GM12878 (cell line): ENCODE results near the gene KLK12. TPM values are rescaled to one million over a fixed set of nuclear protein-coding genes. Genes with fewer than 3 reads are reported as not detected.

Source experiments
- ATAC-seq: fragments of 200-7000 bp; cut with Tn5 transposase; 3 replicates; pipeline ENCODE4 v1.9.1; 2020; ENCODE audit warnings: mild to moderate bottlenecking, moderate library complexity
- BruUV-seq: library from RNA; stranded (reverse); fragments of 400-500 nt; replicated peaks from 2 replicates; lab custom pipeline; 2021; lab: Mats Ljungman, UMichigan
- CTCF ChIA-PET: fragments of 300-600 bp; sonication (Branson Sonifier 250); formaldehyde crosslinking; extraction: SDS; loops from one replicate; lab custom pipeline; 2021; ENCODE audit warnings: inconsistent platforms; lab: Yijun Ruan, JAX
- POLR2A ChIA-PET: fragments of 350-600 bp; formaldehyde crosslinking; extraction: SDS; loops from one replicate; lab custom pipeline; 2021; ENCODE audit warnings: inconsistent platforms; lab: Charles Lee
- RAD21 ChIA-PET: fragments of 300-600 bp; sonication (Branson Sonifier 250); formaldehyde crosslinking; loops from one replicate; lab custom pipeline; 2023; ENCODE audit warnings: antibody characterized with exemption; ENCODE audit not compliant: unreplicated experiment; lab: Charles Lee
- SMC1A ChIA-PET: fragments of 300-600 bp; sonication (Branson Sonifier 250); formaldehyde crosslinking; loops from one replicate; lab custom pipeline; 2023; ENCODE audit not compliant: unreplicated experiment, uncharacterized antibody; lab: Charles Lee
- DNase-seq: peaks from one replicate; pipeline ENCODE4 v3.0.0-alpha.2; 2011; ENCODE audit warnings: low read depth, low spot score
- FAIRE-seq: peaks from 3 replicates; lab custom pipeline; 2011; peaks lifted over from hg19 to GRCh38; lab: Jason Lieb, UNC
- H2AFZ ChIP-seq: 2 replicates; pipeline ENCODE4 v1.6.0; 2011; ENCODE audit warnings: low read depth, low read length, control low read depth; ENCODE audit not compliant: control insufficient read depth
- H3K27ac ChIP-seq: 2 replicates; pipeline ENCODE4 v1.5.1; 2011; ENCODE audit warnings: control low read depth; ENCODE audit not compliant: control insufficient read depth, insufficient read depth
- H3K27me3 ChIP-seq, 2 experiments: replicated peaks in 1 of 2; 2 replicates each; pipeline versions ENCODE4 v1.6.0 to v1.6.1; 2011; ENCODE audit warnings: low read length in 1 of 2; ENCODE audit not compliant: control insufficient read depth in 2 of 2, insufficient read depth in 2 of 2
- H3K36me3 ChIP-seq, 2 experiments: 2 replicates each; pipeline ENCODE4 v1.5.1; 2011; ENCODE audit warnings: low read length in 1 of 2; ENCODE audit not compliant: control insufficient read depth in 2 of 2, insufficient read depth in 2 of 2
- H3K4me1 ChIP-seq: 2 replicates; pipeline ENCODE4 v1.6.1; 2011; ENCODE audit warnings: mild to moderate bottlenecking, low read length, moderate library complexity, mixed read lengths; ENCODE audit not compliant: control insufficient read depth, insufficient read depth
- H3K4me2 ChIP-seq: 2 replicates; pipeline ENCODE4 v1.6.0; 2011; ENCODE audit warnings: control low read depth; ENCODE audit not compliant: control insufficient read depth, insufficient read depth
- H3K4me3 ChIP-seq: fragments of 200-600 bp; sonication (generic); 2 replicates; pipeline ENCODE4 v1.5.1; 2016
- H3K79me2 ChIP-seq: 2 replicates; pipeline ENCODE4 v1.6.0; 2011; ENCODE audit warnings: low read length; ENCODE audit not compliant: control insufficient read depth, insufficient read depth
- H3K9ac ChIP-seq: 2 replicates; pipeline ENCODE4 v1.8.0; 2011; ENCODE audit warnings: low read length, control low read depth, mixed read lengths; ENCODE audit not compliant: control insufficient read depth, insufficient read depth
- H3K9me3 ChIP-seq: replicated peaks from 3 replicates; pipeline ENCODE4 v1.5.1; 2011; ENCODE audit warnings: mild to moderate bottlenecking, low read length; ENCODE audit not compliant: control insufficient read depth, insufficient read depth
- H4K20me1 ChIP-seq: 2 replicates; pipeline ENCODE4 v1.6.0; 2011; ENCODE audit not compliant: control insufficient read depth, insufficient read depth
- FOXK2 ChIP-seq: fragments of 450-650 bp; IDR thresholded peaks from 2 replicates; pipeline ENCODE4 v1.6.1; 2017; ENCODE audit warnings: mild to moderate bottlenecking, moderate library complexity
- SIX5 ChIP-seq: IDR thresholded peaks from 2 replicates; pipeline ENCODE4 v1.6.1; 2011; ENCODE audit warnings: mild to moderate bottlenecking, low read depth, low read length, moderate library complexity; ENCODE audit not compliant: severe bottlenecking
- WGBS: methylation state at CpG from one replicate; pipeline ENCODE4 v1.1.6; 2016; ENCODE audit warnings: low lambda C conversion rate; ENCODE audit not compliant: insufficient replicate concordance, insufficient coverage; ENCODE audit errors: missing lambda C conversion rate; 5-methylcytosine and 5-hydroxymethylcytosine counted together
- in situ Hi-C: fragments of 300-500 bp; cut with MboI; formaldehyde crosslinking; loops from 9 replicates; pipeline ENCODE4 v1.14.3; 2018; ENCODE audit warnings: mixed read lengths
- intact Hi-C: fragments of 100-400 bp; cut with micrococcal nuclease; formaldehyde crosslinking; loops from one replicate; pipeline ENCODE4 v1.14.2; 2022; ENCODE audit not compliant: unreplicated experiment
- polyA plus RNA-seq, 11 experiments: library from polyadenylated mRNA; depleted of rRNA in 4 of 11; unstranded in 6 of 11; stranded (reverse) in 5 of 11; fragments of >200 nt; fragmentation: Nextera tagmentation in 4 of 11; fragmentation: Illumina TruSeq in 1 of 11; extraction: Ambion mirVana in 4 of 11; extraction: Trizol in 1 of 11; gene quantifications; 1 replicate in 1 of 11; 2 replicates in 10 of 11; pipeline versions ENCODE4 v1.2.1 to v1.2.3, GENCODE V29; 2011 to 2016; ENCODE audit warnings: inconsistent platforms in 2 of 11, missing spikeins in 2 of 11, low read depth in 1 of 11
- total RNA-seq, 4 experiments: library from RNA; depleted of rRNA in 3 of 4; stranded (reverse); fragments of >200 nt in 3 of 4; fragmentation: Illumina TruSeq in 1 of 4; extraction: Trizol in 1 of 4; gene quantifications; 2 replicates each; pipeline versions ENCODE4 v1.2.1 to v1.2.3, GENCODE V29; 2013 to 2021
- TF ChIP-seq, protein P1 (sequence below): IDR thresholded peaks from 2 replicates; pipeline ENCODE4 v1.6.1; 2011; ENCODE audit warnings: low read depth, low read length, improper control_type of control experiment, borderline replicate concordance

Gene KLK12
- total and polyA plus RNA-seq, 10 of the 15 experiments (the other 5 are each of a cell fraction or from before 2014, with no cell fraction given): not detected

DNA sequence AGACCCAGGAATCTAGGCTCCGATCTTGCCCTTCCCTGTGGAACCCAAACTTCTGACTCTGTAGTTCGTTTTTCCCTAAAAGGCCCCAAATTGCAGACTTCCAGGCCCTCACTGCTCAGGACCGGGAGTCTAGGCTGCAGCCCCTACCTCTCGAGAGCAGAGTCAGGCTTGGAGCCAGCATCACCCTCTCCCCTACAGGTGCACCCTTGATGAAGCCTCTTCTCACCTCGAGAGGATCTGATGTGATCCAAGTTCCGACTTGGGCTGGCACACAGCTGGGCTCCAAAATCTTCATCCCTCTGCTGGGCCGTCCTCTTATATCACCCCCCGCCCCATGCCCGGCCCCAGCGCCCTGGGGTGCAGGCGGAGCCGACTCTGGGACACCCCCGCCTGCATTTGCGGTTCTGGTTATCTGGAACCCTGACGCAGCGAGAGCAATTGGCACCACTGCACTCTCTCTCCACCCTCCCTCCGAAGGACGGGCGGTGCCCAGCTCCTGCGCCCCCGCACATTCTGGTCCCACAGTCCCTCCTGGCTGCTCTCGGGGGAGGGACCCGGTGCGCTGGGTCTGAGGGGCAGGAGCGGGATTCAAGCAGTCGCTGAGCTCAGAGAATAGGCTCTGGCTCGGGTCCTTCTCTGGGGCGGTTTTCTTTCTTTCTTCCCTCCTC, 51.0 kb downstream of the KLK12 start, which contains the start of gene KLK7:
Gene KLK7 (minus strand): TSS at position 293 of the 668 bp plus-strand sequence. CDS start 1,518 bp downstream, outside the sequence.
- no peak for TF ChIP-seq FOXK2
- Histone ChIP-seq H3K4me1 (no peaks in the 10 kb centered on the region), H2AFZ (no peak within 1 kb of the TSS), H3K27ac (no peak within 1 kb of the TSS), H3K27me3 (no peaks in the 10 kb centered on the region; a peak in 1 of 4 replicates), H3K9ac (no peak within 1 kb of the TSS), H3K36me3 (no peaks in the 10 kb centered on the region), H3K4me3 (no peak within 1 kb of the TSS), H4K20me1 (no peaks in the 10 kb centered on the region; the same call in 1 of the 2 replicates), H3K4me2 (no peak within 1 kb of the TSS), H3K9me3 (no peaks in the 10 kb centered on the region), H3K79me2 (no peaks in the 10 kb centered on the region)
- ChIA-PET CTCF (no interaction called here), RAD21 (no interaction called here), SMC1A (no interaction called here), POLR2A (no interaction called here)
- ATAC-seq: no peak
- in situ Hi-C loops (no loop called here), intact Hi-C loops (no loop called here)
- no TSS peak for BruUV-seq
- 27% methylated on average over 25 of the region's 28 CpGs for WGBS
- no peak for DNase-seq
- FAIRE-seq: no peak

DNA sequence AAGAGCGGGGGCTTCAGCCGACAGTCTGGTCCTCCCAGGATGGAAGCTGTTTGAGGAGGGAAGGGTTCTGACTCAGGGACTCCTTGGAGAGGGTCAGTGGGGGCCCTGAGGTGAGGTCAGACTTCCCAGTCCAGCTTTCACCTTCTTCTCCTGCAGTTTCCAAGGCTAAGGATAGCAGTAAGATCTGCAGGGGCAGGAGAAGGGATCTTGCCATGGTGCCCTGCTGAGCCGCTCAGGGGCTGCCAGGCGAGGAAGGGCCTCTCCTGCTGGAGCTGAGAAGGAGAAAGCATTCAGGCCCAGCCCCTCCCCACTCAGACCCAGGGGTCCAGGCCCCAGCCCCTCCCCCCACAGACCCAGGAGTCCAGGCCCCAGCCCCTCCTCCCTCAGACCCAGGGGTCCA, 52.6 kb downstream of the KLK12 start:
- Histone ChIP-seq H3K27ac (no peak overlapping the region), H3K4me3 (no peak overlapping the region), H3K79me2 (no peaks in the 10 kb centered on the region), H2AFZ (no peak overlapping the region), H3K27me3 (no peaks in the 10 kb centered on the region), H4K20me1 (no peaks in the 10 kb centered on the region; the same call in 1 of the 2 replicates), H3K36me3 (no peaks in the 10 kb centered on the region), H3K4me2 (no peak overlapping the region), H3K4me1 (no peaks in the 10 kb centered on the region), H3K9me3 (no peaks in the 10 kb centered on the region), H3K9ac (no peak overlapping the region)
- WGBS: 28% methylated on average over 4 of the region's 4 CpGs
- DNase-seq (no peak), FAIRE-seq (no peak), ATAC-seq (no peak)
- ChIA-PET SMC1A (no interaction called here), RAD21 (no interaction called here), CTCF (no interaction called here), POLR2A (no interaction called here)
- in situ Hi-C loops (no loop called here), intact Hi-C loops (no loop called here)
- no peak for TF ChIP-seq SIX5
- TF ChIP-seq, protein P1, sequence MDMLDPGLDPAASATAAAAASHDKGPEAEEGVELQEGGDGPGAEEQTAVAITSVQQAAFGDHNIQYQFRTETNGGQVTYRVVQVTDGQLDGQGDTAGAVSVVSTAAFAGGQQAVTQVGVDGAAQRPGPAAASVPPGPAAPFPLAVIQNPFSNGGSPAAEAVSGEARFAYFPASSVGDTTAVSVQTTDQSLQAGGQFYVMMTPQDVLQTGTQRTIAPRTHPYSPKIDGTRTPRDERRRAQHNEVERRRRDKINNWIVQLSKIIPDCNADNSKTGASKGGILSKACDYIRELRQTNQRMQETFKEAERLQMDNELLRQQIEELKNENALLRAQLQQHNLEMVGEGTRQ: no peak
- BruUV-seq: no TSS peak
